Fibroblast of the conjunctiva (primary cell): ENCODE results near the gene LRBA.
"Not testable (repeated sequence)": the region's sequence is repeated elsewhere in the genome, so short reads cannot be mapped to it uniquely, and the experiment has no call there.

Experiments
- DNase-seq: peaks from one replicate; pipeline ENCODE4 v3.0.0-alpha.2; 2010; ENCODE audit warnings: low read depth

Gene LRBA

GRCh38 chr4:150974750-150975149 is 40.3 kb downstream of the LRBA start:
- DNase-seq = no peak

- DNase-seq = no peak
Measured at GRCh38 chr4:150974252-150974640, 40.8 kb downstream of the LRBA start.

- no peak for DNase-seq
Measured at GRCh38 chr4:150973626-150974251, 41.3 kb downstream of the LRBA start.

- DNase-seq = no peak
Measured at GRCh38 chr4:150972592-150972991, 42.5 kb downstream of the LRBA start.

GRCh38 chr4:150971901-150972300 is 43.2 kb downstream of the LRBA start:
- DNase-seq = no peak

- no peak for DNase-seq
Measured at GRCh38 chr4:150970685-150971151, 44.4 kb downstream of the LRBA start.

- no peak for DNase-seq
Measured at GRCh38 chr4:150964754-150965153, 50.3 kb downstream of the LRBA start.

GRCh38 chr4:150963602-150964345 is 51.3 kb downstream of the LRBA start:
- not testable (repeated sequence) for DNase-seq

GRCh38 chr4:150962245-150962644 is 52.8 kb downstream of the LRBA start:
- no peak for DNase-seq

- DNase-seq = no peak
Measured at GRCh38 chr4:150961566-150961965, 53.5 kb downstream of the LRBA start.

- DNase-seq = peak; percentile 5
Measured at GRCh38 chr4:150960818-150961217, 54.3 kb downstream of the LRBA start.

GRCh38 chr4:150960079-150960478 is 55.0 kb downstream of the LRBA start:
- DNase-seq = peak; percentile 17

- not testable (repeated sequence) for DNase-seq
Measured at GRCh38 chr4:150957981-150958380, 57.1 kb downstream of the LRBA start.

GRCh38 chr4:150957095-150957494 is 58.0 kb downstream of the LRBA start:
- not testable (repeated sequence) for DNase-seq

GRCh38 chr4:150953916-150954315 is 61.2 kb downstream of the LRBA start:
- not testable (repeated sequence) for DNase-seq

- no peak for DNase-seq
Measured at GRCh38 chr4:150952167-150952845, 62.8 kb downstream of the LRBA start.

GRCh38 chr4:150950657-150951288 is 64.3 kb downstream of the LRBA start:
- no peak for DNase-seq

GRCh38 chr4:150949943-150950342 is 65.1 kb downstream of the LRBA start:
- no peak for DNase-seq

- no peak for DNase-seq
Measured at GRCh38 chr4:150949342-150949741, 65.7 kb downstream of the LRBA start.

- no peak for DNase-seq
Measured at GRCh38 chr4:150948710-150949109, 66.4 kb downstream of the LRBA start.

- no peak for DNase-seq
Measured at GRCh38 chr4:150948074-150948473, 67.0 kb downstream of the LRBA start.

GRCh38 chr4:150944660-150945059 is 70.4 kb downstream of the LRBA start:
- no peak for DNase-seq

GRCh38 chr4:150943818-150944217 is 71.3 kb downstream of the LRBA start:
- DNase-seq = no peak
